Stomach (tissue), 9 donors: ENCODE results near the gene BUD13. TPM values are rescaled to one million over a fixed set of nuclear protein-coding genes. Genes with fewer than 3 reads are reported as not detected.
"Not testable (repeated sequence)": the region's sequence is repeated elsewhere in the genome, so short reads cannot be mapped to it uniquely, and the experiment has no call there.

Experiments
- DNase-seq, 2 donors: peaks; one replicate each; pipeline versions ENCODE4 v3.0.0 to v3.0.0-alpha.2; 2013 to 2019
- H3K27ac ChIP-seq, 5 donors: fragments of 200-600 bp in 4 of 5; sonication (generic) in 4 of 5; one replicate each; pipeline ENCODE4 v1.5.1; 2013 to 2019; ENCODE audit warnings: mild to moderate bottlenecking in 1 of 5, moderate library complexity in 1 of 5
- H3K27me3 ChIP-seq, 3 donors: fragments of 200-600 bp; sonication (generic); one replicate each; pipeline ENCODE4 v1.5.1; 2017 to 2019; ENCODE audit warnings: mixed run types in 1 of 3
- H3K36me3 ChIP-seq, 4 donors: fragments of 200-600 bp; sonication (generic); 1 replicate in 3 of 4; 2 replicates in 1 of 4; pipeline ENCODE4 v1.5.1; 2016 to 2019
- H3K4me1 ChIP-seq, 4 donors: fragments of 200-600 bp; sonication (generic); one replicate each; pipeline ENCODE4 v1.5.1; 2016 to 2019
- H3K4me3 ChIP-seq, 4 donors: fragments of 200-600 bp; sonication (generic) in 3 of 4; one replicate each; pipeline ENCODE4 v1.5.1; 2016 to 2019; ENCODE audit warnings: mild to moderate bottlenecking in 1 of 4
- H3K9me3 ChIP-seq, 4 donors: fragments of 200-600 bp; sonication (generic); one replicate each; pipeline ENCODE4 v1.5.1; 2016 to 2019
- EP300 ChIP-seq: sonication (generic); formaldehyde crosslinking; IDR thresholded peaks from one replicate; pipeline ENCODE4 v1.6.1; 2017; ENCODE audit warnings: antibody characterized with exemption
- POLR2A ChIP-seq, 4 donors: fragments of 450-650 bp; IDR thresholded peaks; one replicate each; pipeline ENCODE4 v1.6.1; 2016; ENCODE audit warnings: antibody characterized with exemption in 4 of 4, control low read depth in 2 of 4, mild to moderate bottlenecking in 1 of 4, moderate library complexity in 1 of 4
- POLR2AphosphoS5 ChIP-seq, 3 donors: sonication (generic); formaldehyde crosslinking; IDR thresholded peaks; one replicate each; pipeline ENCODE4 v1.6.1; 2016; ENCODE audit warnings: antibody characterized with exemption in 3 of 3
- WGBS, 5 donors: extraction: QIAGEN DNeasy Blood & Tissue Kit in 3 of 5; methylation state at CpG; one replicate each; pipeline versions ENCODE4 v1.1.5 to v1.1.7; 2013 to 2018; 5-methylcytosine and 5-hydroxymethylcytosine counted together
- intact Hi-C: fragments of 100-400 bp; cut with DNase I; formaldehyde crosslinking; loops from one replicate; pipeline ENCODE4 v1.15.1; 2023; ENCODE audit warnings: low total_unique reads
- polyA plus RNA-seq, 3 donors: library from polyadenylated mRNA; stranded (reverse); fragments of 200-250 nt; gene quantifications; one replicate each; pipeline ENCODE4 v1.2.3, GENCODE V29; 2013
- total RNA-seq, 5 donors: library from RNA; depleted of rRNA; stranded (reverse); fragments of >200 nt; gene quantifications; one replicate each; pipeline versions ENCODE4 v1.1.0 to v1.2.3, GENCODE V29; 2014 to 2016
- TF ChIP-seq, protein P1 (sequence below), 7 experiments: fragments of 450-650 bp in 4 of 7; fragments of 200-600 bp in 3 of 7; sonication (generic) in 3 of 7; IDR thresholded peaks; one replicate each; pipeline ENCODE4 v1.5.1; 2016 to 2019; ENCODE audit warnings: antibody characterized with exemption in 7 of 7, control low read depth in 2 of 7, mild to moderate bottlenecking in 1 of 7
- donor health status: healthy with polysubstance abuse.
- donor health status: Bipolar disorder and iron deficiency.
- donor health status: healthy.

The BUD13 gene
- total and polyA plus RNA-seq, 8 donors = 4.1 to 21.7 (median 15.8) TPM

DNA sequence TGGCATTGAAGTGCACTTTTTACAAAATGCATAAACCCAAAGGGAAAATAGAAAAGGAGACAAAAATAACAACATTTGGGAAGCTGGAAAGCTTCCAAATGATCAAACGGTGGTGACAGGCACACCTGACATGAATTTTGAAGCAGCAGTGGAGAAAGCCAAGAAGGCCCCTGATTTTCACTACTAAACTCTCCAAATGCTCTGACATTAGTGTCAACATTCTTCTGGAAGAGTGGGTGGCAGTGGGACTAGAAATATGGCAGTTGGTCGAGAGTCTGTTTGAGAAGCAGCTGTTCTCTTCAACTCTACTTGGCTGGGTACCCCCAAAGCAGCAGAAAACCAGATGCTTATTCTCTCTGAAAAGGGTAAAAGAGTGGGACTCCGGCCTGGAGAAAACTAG is 31.2 kb upstream of the BUD13 start:
- H3K27me3 ChIP-seq = no peaks in the 10 kb centered on the region
- intact Hi-C loops = no loop called here
- no peaks in the 10 kb centered on the region for H3K9me3 ChIP-seq
- H3K4me1 ChIP-seq = peaks cover 4 to 11% (median 5%) of the 10 kb centered on the region in 4 donors
- no peaks in the 10 kb centered on the region for H3K36me3 ChIP-seq
- H3K27ac ChIP-seq = no peak overlapping the region
- 56 to 65% (median 61%) methylated on average over 3 of the region's 3 CpGs for WGBS, 5 donors
- no peak for DNase-seq
- no peak overlapping the region for H3K4me3 ChIP-seq
- TF ChIP-seq POLR2AphosphoS5 (IDR thresholded peaks at IDR 0.05) (no peak), POLR2A (IDR thresholded peaks at IDR 0.05) (no peak), EP300 (no peak)
- TF ChIP-seq, protein P1, sequence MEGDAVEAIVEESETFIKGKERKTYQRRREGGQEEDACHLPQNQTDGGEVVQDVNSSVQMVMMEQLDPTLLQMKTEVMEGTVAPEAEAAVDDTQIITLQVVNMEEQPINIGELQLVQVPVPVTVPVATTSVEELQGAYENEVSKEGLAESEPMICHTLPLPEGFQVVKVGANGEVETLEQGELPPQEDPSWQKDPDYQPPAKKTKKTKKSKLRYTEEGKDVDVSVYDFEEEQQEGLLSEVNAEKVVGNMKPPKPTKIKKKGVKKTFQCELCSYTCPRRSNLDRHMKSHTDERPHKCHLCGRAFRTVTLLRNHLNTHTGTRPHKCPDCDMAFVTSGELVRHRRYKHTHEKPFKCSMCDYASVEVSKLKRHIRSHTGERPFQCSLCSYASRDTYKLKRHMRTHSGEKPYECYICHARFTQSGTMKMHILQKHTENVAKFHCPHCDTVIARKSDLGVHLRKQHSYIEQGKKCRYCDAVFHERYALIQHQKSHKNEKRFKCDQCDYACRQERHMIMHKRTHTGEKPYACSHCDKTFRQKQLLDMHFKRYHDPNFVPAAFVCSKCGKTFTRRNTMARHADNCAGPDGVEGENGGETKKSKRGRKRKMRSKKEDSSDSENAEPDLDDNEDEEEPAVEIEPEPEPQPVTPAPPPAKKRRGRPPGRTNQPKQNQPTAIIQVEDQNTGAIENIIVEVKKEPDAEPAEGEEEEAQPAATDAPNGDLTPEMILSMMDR (IDR thresholded peaks at IDR 0.05) = no peak

- intact Hi-C loops, H3K9me3 ChIP-seq, H3K36me3 ChIP-seq, H3K27ac ChIP-seq, DNase-seq, H3K27me3 ChIP-seq, H3K4me3 ChIP-seq: not testable (repeated sequence)
- peaks cover 0 to 15% (median 2%) of the 10 kb centered on the region in 4 donors for H3K4me1 ChIP-seq
Observed at GRCh38 chr11:116801662-116802061, 28.9 kb upstream of the BUD13 start.

DNA sequence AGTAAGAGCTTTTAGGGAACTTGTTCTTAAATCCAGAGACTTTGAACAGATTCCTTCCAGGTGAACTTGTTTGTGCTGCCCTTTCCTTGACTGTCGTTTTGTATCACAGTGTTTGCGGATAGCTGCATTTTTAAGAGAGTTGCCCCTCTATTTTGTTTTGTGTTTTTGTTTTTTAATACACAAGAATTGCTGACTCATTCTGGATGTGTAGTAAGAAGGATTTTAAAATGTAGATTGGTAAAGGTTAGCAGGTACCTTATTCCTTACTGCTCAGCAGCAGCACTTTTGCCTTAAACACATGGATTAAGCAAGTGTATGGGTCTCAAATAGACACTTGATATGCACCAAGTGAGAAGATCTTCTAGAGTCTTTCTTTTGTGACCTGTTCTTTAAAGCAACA is 27.8 kb upstream of the BUD13 start:
- TF ChIP-seq POLR2AphosphoS5 (IDR thresholded peaks at IDR 0.05) (no peak), EP300 (no peak), POLR2A (IDR thresholded peaks at IDR 0.05) (no peak)
- TF ChIP-seq, protein P1 (IDR thresholded peaks at IDR 0.05) = no peak
- H3K36me3 ChIP-seq = no peaks in the 10 kb centered on the region
- no peak overlapping the region for H3K27ac ChIP-seq
- no peaks in the 10 kb centered on the region for H3K27me3 ChIP-seq
- H3K4me1 ChIP-seq = peaks cover 0 to 15% (median 2%) of the 10 kb centered on the region in 4 donors
- intact Hi-C loops = no loop called here
- no peak for DNase-seq
- H3K9me3 ChIP-seq = no peaks in the 10 kb centered on the region
- H3K4me3 ChIP-seq = no peak overlapping the region
- WGBS, 5 donors = 92 to 96% (median 94%) methylated on average over 2 of the region's 2 CpGs

GRCh38 chr11:116798368-116798767 is 25.6 kb upstream of the BUD13 start:
- intact Hi-C loops = loop anchor here (10.0 kb wide), 1 partner anchor 306 kb away; no protein-coding TSS in a partner anchor
- WGBS, 5 donors = 73 to 91% (median 79%) methylated on average over 5 of the region's 5 CpGs

GRCh38 chr11:116797816-116798215 is 25.0 kb upstream of the BUD13 start:
- no peak for TF ChIP-seq EP300
- TF ChIP-seq POLR2A (IDR thresholded peaks at IDR 0.05) = no peak
- TF ChIP-seq, protein P1 (IDR thresholded peaks at IDR 0.05) = no peak
- no peak for TF ChIP-seq POLR2AphosphoS5 (IDR thresholded peaks at IDR 0.05)
- 30 to 61% (median 47%) methylated on average over 5 of the region's 5 CpGs for WGBS, 5 donors

More at GRCh38 chr11:116798368-116798767, 25.6 kb upstream of the BUD13 start:
- H3K9me3 ChIP-seq = no peaks in the 10 kb centered on the region
- H3K36me3 ChIP-seq = no peaks in the 10 kb centered on the region
- H3K4me3 ChIP-seq = no peak overlapping the region
- TF ChIP-seq, protein P1 (IDR thresholded peaks at IDR 0.05) = no peak
- TF ChIP-seq POLR2A (IDR thresholded peaks at IDR 0.05) (no peak), EP300 (no peak), POLR2AphosphoS5 (IDR thresholded peaks at IDR 0.05) (no peak)
- H3K27ac ChIP-seq = no peak overlapping the region
- H3K4me1 ChIP-seq = peaks cover 0 to 15% (median 2%) of the 10 kb centered on the region in 4 donors
- no peak for DNase-seq
- no peaks in the 10 kb centered on the region for H3K27me3 ChIP-seq

More at GRCh38 chr11:116797816-116798215, 25.0 kb upstream of the BUD13 start:
- no peaks in the 10 kb centered on the region for H3K27me3 ChIP-seq
- no peak overlapping the region for H3K27ac ChIP-seq
- H3K36me3 ChIP-seq = no peaks in the 10 kb centered on the region
- H3K4me3 ChIP-seq = no peak overlapping the region
- H3K9me3 ChIP-seq = no peaks in the 10 kb centered on the region
- H3K4me1 ChIP-seq = peaks cover 0 to 15% (median 2%) of the 10 kb centered on the region in 4 donors
- no peak for DNase-seq
- intact Hi-C loops = loop anchor here (10.0 kb wide), 1 partner anchor 307 kb away; no protein-coding TSS in a partner anchor
